ENCODE data around the gene ZG16B.

GRCh38 chr16:2827831-2828520 lies 2.1 kb upstream of the ZG16B start:
- TF ChIP-seq CTCF (IDR thresholded peaks at IDR 0.05; ENCODE audit: control extremely low read depth in 1 of 3, insufficient read depth in 1 of 3, low read depth in 1 of 3, low read length in 3 of 3) (no peak), POLR2AphosphoS5 (IDR thresholded peaks at IDR 0.05; ENCODE audit: low read depth, low read length) (no peak), MAFK (IDR thresholded peaks at IDR 0.05; ENCODE audit: low read depth, low read length) (no peak)

Measured in H1 (cell line).